Measurements from ENCODE around the gene MAST4.

- no peak for TF ChIP-seq CTCF (IDR thresholded peaks at IDR 0.05)
- no peak for TF ChIP-seq POLR2A (IDR thresholded peaks at IDR 0.05)
These were observed 463.0 kb downstream of the MAST4 start for GRCh38 chr5:67058998-67059743.

Data from tibial nerve (tissue), 3 donors.